ENCODE measurements around the gene PKP4. TPM values are rescaled to one million over a fixed set of nuclear protein-coding genes. Genes with fewer than 3 reads are reported as not detected.

Gene PKP4
- total RNA-seq, 1 donor = 33.3 TPM

DNA sequence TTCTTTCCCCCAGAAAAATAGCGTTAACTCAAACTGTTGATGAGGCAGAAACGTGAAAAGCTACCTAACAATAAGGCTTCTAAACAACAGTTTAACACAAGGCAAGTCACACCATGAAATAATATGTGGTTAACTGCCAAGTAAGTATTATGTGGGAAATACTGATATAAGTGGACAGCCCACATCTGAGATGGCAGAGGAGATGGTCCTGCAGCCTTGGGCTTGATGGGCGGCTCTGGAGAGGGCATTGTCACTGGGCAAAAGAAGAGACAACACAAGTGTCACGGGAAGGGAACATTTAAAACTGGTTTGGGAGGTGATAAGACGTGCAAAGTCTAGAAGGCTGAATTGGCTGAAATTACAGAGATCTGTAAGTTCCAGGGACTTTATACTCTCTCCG, 147.2 kb downstream of the PKP4 start:
- DNase-seq (ENCODE audit: low read depth) = no peak
- no peak overlapping the region for H3K4me3 ChIP-seq (ENCODE audit: low read depth, low read length)
- TF ChIP-seq, protein P1, sequence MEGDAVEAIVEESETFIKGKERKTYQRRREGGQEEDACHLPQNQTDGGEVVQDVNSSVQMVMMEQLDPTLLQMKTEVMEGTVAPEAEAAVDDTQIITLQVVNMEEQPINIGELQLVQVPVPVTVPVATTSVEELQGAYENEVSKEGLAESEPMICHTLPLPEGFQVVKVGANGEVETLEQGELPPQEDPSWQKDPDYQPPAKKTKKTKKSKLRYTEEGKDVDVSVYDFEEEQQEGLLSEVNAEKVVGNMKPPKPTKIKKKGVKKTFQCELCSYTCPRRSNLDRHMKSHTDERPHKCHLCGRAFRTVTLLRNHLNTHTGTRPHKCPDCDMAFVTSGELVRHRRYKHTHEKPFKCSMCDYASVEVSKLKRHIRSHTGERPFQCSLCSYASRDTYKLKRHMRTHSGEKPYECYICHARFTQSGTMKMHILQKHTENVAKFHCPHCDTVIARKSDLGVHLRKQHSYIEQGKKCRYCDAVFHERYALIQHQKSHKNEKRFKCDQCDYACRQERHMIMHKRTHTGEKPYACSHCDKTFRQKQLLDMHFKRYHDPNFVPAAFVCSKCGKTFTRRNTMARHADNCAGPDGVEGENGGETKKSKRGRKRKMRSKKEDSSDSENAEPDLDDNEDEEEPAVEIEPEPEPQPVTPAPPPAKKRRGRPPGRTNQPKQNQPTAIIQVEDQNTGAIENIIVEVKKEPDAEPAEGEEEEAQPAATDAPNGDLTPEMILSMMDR (IDR thresholded peaks at IDR 0.05; ENCODE audit: insufficient read depth, low read length) = no peak

DNA sequence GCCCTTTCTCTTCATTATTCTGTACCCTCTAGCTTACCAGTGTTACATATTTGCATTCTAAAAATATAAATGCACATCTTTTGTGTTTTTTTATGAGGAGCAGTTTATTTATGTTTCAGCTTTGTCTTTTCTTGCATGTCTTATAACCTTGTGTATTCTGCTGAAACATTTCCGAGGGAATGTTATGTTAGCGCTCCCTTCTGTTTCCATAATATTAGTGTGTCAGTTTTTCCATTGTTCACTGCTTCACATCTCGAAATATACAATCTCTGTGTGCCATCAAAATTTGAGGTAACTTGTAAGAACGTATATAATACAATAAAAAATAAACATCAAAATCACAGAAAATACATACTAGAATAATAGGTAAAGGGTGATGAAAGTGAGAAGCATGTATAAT, 153.3 kb downstream of the PKP4 start:
- no peak for DNase-seq (ENCODE audit: low read depth)
- no peak overlapping the region for H3K4me3 ChIP-seq (ENCODE audit: low read depth, low read length)
- TF ChIP-seq, protein P1 (IDR thresholded peaks at IDR 0.05; ENCODE audit: insufficient read depth, low read length) = no peak

DNA sequence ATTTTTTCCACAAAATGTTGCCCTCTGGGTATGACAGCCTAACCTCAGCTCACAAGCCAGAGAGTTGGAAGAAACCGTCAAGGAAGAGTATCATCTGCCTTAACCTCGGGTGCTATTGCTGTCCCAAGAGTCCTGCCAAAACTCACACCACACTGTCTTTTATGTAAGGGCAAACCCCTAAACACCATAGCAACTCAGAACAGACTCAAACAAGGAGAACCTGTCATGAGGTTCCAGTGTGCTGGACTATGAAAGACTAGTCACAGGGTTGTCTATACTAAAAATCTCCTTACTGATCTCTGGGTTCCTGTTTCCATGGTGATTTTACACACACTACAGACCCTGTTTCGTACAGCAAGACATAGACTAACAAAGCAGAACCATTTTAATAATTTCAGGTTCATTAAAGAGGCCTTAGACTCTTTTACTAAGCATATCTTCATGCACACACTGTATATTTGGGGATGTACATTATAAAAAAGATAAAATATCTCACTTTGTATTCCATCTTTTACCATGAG, 159.8 kb downstream of the PKP4 start:
- no peak overlapping the region for H3K4me3 ChIP-seq (ENCODE audit: low read depth, low read length)
- no peak for DNase-seq (ENCODE audit: low read depth)
- TF ChIP-seq, protein P1 (IDR thresholded peaks at IDR 0.05; ENCODE audit: insufficient read depth, low read length) = no peak

DNA sequence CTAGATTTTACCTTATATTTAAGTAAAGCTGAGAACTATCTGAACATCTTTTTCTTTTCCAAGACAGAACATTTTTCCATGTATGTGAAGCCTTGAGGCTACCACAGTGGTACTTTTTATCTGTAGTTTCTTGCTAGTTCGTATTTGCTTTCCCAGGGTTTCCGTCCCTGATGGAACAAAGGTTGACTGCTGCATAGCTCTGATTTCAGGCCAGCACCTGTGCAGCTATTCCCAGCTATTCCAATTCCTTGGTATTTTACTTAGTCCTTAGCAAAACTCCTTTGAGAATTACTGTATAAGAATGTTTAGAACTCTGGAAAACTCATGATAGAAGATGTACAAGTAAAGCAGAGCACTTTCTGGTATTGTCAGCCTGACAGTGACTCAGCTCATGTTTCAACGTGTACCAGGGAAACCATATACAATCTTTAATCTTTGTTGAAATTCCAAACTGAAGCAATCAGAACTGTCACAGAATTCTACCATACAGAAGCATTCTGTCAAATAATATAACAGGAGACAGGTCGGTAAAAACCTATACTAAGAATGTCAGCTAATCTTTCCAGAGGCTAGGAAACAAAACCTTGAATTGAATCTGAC, 162.2 kb downstream of the PKP4 start:
- H3K4me3 ChIP-seq (ENCODE audit: low read depth, low read length) = no peak overlapping the region
- peak; percentile 14 for DNase-seq (ENCODE audit: low read depth)
- TF ChIP-seq, protein P1 (IDR thresholded peaks at IDR 0.05; ENCODE audit: insufficient read depth, low read length) = no peak

DNA sequence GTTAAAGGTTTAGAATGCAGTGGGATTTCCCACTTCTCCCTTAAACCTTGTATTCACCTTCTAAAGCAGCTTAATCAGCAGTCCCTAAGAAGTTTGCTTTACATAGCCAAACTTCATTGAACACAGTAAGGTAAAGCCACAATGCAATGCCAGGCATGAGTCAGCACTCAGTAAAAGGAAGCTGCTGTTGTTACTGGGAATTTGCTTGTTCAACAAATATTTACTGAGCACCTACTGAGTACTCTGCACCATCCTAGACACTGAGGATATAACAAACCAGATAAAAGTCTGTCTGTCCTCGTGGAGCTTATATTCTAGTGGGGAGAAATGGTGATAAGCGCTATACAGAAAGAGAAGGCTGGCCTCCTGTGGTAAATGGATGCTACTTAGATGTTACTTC, 162.7 kb downstream of the PKP4 start:
- H3K4me3 ChIP-seq (ENCODE audit: low read depth, low read length) = no peak overlapping the region
- TF ChIP-seq, protein P1 (IDR thresholded peaks at IDR 0.05; ENCODE audit: insufficient read depth, low read length) = no peak
- DNase-seq (ENCODE audit: low read depth) = peak; percentile 52

DNA sequence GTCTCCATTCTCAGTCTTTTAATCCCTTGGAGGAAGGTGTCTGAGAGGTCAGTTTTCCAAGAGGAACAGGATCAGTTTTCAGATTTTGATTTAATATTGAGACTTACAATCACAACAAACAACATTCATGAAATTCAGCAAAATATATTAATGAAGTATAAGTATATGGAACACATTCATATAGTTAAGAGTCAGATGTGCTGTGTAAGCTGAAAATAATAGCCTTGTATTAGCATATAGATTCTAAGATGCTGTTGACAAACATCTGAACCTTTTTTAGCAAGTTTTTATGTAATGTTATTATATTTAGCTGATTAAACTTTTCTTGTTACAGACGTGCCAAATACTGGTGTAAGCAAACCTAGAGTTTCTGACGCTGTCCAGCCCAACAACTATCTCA, 163.9 kb downstream of the PKP4 start:
- TF ChIP-seq, protein P1 (IDR thresholded peaks at IDR 0.05; ENCODE audit: insufficient read depth, low read length) = no peak
- H3K4me3 ChIP-seq (ENCODE audit: low read depth, low read length) = no peak overlapping the region
- no peak for DNase-seq (ENCODE audit: low read depth)

Data from fibroblast of the aortic adventitia (primary cell).